ENCODE measurements around the gene RIC3. TPM values are rescaled to one million over a fixed set of nuclear protein-coding genes. Genes with fewer than 3 reads are reported as not detected.

RIC3 gene
- total RNA-seq, 2 donors from 2014 or later = 12.5 to 13.8 TPM

GRCh38 chr11:8108421-8108820 lies 60.4 kb downstream of the RIC3 start:
- ATAC-seq (no peak), DNase-seq (no peak)
- intact Hi-C loops (cut with DNase I) = no loop called here

- no peak for DNase-seq
- intact Hi-C loops (cut with DNase I) = no loop called here
- ATAC-seq = no peak
Measured at GRCh38 chr11:8107642-8108041, 61.2 kb downstream of the RIC3 start.

DNA sequence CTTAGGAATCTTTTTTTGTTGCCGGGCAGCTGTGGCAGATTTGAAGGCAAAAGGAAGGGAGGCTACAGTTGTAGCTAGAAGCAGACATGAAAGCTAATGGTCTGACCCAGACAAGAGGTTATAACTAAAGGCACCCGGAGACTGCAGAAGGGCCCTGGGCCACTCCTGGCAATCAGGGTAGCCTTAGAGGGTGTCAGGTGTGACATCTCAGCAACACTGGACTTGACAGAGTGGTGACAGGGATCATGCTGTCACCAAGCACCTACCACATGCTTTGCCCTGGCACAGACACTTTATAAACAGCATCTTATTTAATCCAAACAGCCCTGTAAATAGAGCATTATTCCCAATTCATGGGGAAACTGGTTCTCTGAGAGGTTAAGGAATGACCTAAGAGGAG lies 62.1 kb downstream of the RIC3 start:
- no peak for DNase-seq
- ATAC-seq = peak; percentile 69 to 92
- intact Hi-C loops (cut with DNase I) = no loop called here

- ATAC-seq = peak; percentile 13 to 63
- intact Hi-C loops (cut with DNase I) = no loop called here
- DNase-seq = no peak
Measured at GRCh38 chr11:8105666-8106065, 63.2 kb downstream of the RIC3 start.

DNA sequence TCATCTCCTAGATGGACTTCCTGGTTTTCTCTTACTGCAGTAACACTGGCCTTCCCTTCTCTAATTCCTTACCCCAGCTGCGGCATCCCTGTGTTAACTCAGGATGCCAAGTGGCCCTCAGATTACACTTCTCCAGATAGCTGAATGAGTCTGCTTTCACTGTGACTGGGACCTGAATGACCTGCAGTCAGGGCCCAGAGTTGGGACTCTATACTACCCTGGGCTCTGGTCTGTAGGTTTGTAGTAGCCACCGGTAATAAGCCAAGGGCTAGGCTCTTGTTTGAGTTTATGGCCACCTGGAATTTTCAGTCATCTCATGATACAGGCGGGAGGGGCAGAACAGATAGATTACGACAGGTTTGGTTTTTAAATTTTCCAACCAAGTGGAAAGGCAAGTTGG lies 63.7 kb downstream of the RIC3 start:
- intact Hi-C loops (cut with DNase I) = no loop called here
- ATAC-seq = no peak
- DNase-seq = no peak

GRCh38 chr11:8103909-8104308 lies 64.9 kb downstream of the RIC3 start:
- ATAC-seq = no peak
- intact Hi-C loops (cut with DNase I) = loop anchor here in 1 of 2 donors (5.0 kb wide), 1 partner anchor 72 kb away; no protein-coding TSS in a partner anchor

DNA sequence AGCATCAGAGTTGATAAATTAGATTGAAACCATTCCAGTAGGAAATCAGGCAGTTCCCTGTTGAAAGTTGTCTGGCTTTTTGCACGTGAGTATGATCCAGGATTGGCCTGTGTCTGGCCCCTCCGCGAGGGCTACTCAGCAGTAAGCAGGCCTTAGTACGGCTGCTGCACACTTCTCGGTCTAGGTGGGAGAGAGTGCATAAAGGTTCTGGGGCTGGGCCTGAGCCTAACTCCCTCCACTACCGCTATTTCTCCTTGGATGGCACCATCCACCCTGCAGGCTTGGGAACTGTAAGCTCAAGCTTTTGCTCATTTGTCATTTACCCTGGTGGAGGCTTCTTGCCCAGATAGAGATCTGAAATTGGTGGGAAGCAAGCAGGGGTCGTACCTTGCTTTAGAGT lies 65.9 kb downstream of the RIC3 start:
- ATAC-seq = no peak
- intact Hi-C loops (cut with DNase I) = loop anchor here in 1 of 2 donors (5.0 kb wide), 1 partner anchor 71 kb away; no protein-coding TSS in a partner anchor
- DNase-seq = no peak

More at GRCh38 chr11:8103909-8104308, 64.9 kb downstream of the RIC3 start:
- DNase-seq = no peak

- ATAC-seq (no peak), DNase-seq (no peak)
- intact Hi-C loops (cut with DNase I) = loop anchor here in 1 of 2 donors (5.0 kb wide), 1 partner anchor 70 kb away; no protein-coding TSS in a partner anchor
Measured at GRCh38 chr11:8102296-8102915, 66.4 kb downstream of the RIC3 start.

DNA sequence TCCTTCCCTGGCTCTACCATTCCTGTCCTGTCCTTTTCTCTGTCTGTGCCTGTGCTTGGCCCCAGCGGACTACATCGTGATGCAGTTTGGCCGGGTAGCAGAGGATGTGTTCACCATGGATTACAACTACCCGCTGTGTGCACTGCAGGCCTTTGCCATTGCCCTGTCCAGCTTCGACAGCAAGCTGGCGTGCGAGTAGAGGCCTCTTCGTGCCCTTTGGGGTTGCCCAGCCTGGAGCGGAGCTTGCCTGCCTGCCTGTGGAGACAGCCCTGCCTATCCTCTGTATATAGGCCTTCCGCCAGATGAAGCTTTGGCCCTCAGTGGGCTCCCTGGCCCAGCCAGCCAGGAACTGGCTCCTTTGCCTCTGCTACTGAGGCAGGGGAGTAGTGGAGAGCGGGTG lies 67.4 kb downstream of the RIC3 start:
- intact Hi-C loops (cut with DNase I) = loop anchor here in 1 of 2 donors (5.0 kb wide), 1 partner anchor 69 kb away; no protein-coding TSS in a partner anchor
- no peak for DNase-seq
- ATAC-seq = no peak

GRCh38 chr11:8100605-8101004 lies 68.2 kb downstream of the RIC3 start:
- DNase-seq (no peak), ATAC-seq (no peak)
- intact Hi-C loops (cut with DNase I) = loop anchor here in 1 of 2 donors (5.0 kb wide), 1 partner anchor 68 kb away; no protein-coding TSS in a partner anchor

- no peak for ATAC-seq
- intact Hi-C loops (cut with DNase I) = loop anchor here in 1 of 2 donors (5.0 kb wide), 1 partner anchor 68 kb away; no protein-coding TSS in a partner anchor
- DNase-seq = no peak
Measured at GRCh38 chr11:8100158-8100557, 68.7 kb downstream of the RIC3 start.

DNA sequence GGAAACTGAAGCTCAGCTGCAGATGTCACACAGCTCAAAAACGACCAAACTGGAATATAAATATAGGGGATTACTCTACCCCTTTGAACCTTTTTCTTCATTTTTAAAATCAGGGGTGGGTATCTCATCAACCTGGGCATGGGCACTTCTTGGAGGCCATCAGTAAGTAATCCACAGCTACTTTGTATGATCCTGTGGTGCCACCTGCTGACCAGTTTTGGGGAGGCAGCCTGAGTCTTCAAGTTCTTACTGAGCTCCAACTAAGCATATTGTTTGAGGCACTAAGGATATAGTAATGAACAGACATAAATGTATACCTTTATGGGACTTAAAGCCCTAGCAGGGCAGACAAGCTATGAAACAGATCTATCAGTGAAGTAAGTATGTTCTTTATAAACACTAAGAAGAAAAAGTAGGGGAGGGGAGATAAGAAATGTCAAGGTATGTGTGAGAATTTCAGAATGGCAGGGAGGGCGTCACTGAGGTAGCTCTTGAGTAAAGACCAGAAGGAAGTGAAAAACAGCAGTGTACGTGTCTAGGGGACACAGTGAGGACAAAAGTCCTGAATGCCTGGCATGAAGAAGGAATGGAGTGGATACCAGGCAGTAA lies 69.4 kb downstream of the RIC3 start:
- intact Hi-C loops (cut with DNase I) = loop anchor here in 1 of 2 donors (10.0 kb wide), 1 partner anchor 205 kb away; no protein-coding TSS in a partner anchor
- ATAC-seq = peak; percentile 54 to 70
- DNase-seq = peak; percentile 70

- DNase-seq (no peak), ATAC-seq (no peak)
- intact Hi-C loops (cut with DNase I) = loop anchor here in 1 of 2 donors (10.0 kb wide), 1 partner anchor 204 kb away; no protein-coding TSS in a partner anchor
Measured at GRCh38 chr11:8098879-8099278, 69.9 kb downstream of the RIC3 start.

DNA sequence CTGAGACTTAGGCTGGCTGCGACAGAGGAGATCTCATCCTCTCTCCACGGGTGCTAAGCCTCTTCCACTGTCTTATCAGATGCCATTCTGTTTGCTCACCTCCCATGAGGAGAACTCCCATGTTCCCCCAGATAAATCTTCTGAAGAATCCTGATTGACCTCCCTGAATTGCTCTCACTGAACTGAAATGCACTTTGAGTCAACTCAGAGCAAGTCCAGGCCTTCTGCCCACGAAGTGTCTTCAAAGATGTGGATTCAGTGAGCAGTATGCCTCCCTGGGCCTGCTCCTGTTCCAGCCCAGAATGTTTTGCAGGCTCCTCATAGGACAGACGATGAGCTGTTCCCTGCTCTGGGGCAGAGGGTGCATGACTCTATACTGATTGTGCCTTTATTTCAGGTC lies 70.5 kb downstream of the RIC3 start:
- ATAC-seq (peak in 1 of 2 donors; percentile 42), DNase-seq (no peak)
- intact Hi-C loops (cut with DNase I) = loop anchor here in 1 of 2 donors (10.0 kb wide), 1 partner anchor 204 kb away; no protein-coding TSS in a partner anchor

DNA sequence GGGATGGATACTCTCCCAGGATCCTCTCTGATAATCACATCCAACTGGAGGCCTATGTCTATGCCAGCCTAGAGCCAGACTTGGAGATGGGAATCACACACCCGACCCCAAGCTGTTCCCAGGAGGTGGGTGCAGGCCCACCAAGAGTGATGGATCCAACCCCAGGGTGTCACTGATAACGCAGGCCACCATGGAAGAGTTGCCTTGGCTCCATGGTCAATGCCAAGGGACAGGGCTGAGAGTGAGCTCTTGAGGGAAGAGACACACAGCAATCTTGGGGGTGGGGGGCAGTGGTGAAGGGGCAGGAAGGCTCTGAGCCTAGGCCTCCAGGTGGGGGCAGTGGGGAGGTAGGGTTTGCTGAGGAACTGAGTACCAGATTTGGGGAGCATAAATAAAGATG lies 70.9 kb downstream of the RIC3 start:
- intact Hi-C loops (cut with DNase I) = loop anchor here in 1 of 2 donors (10.0 kb wide), 1 partner anchor 203 kb away; no protein-coding TSS in a partner anchor
- DNase-seq (no peak), ATAC-seq (no peak)

DNA sequence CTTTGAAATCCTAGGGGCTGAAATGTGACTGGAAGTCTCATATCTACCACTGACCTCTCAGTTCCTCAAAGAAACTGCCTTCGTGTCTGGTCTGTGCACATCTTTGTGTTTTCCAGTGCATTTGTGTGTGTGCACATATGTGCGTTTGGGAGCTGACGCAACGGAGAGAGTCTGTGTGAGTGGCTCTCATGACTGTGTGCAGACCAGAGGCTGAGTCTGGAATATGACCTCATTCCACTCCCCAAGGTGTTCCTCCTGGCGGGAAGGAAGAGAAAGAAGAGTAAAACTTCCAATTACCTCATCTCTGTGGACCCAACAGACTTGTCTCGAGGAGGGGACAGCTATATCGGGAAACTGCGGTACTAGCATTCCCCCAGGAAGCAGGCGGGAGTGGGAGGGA lies 71.4 kb downstream of the RIC3 start:
- ATAC-seq (no peak), DNase-seq (no peak)
- intact Hi-C loops (cut with DNase I) = loop anchor here in 1 of 2 donors (10.0 kb wide), 1 partner anchor 203 kb away; no protein-coding TSS in a partner anchor

GRCh38 chr11:8097062-8097461 lies 71.8 kb downstream of the RIC3 start:
- no peak for DNase-seq
- intact Hi-C loops (cut with DNase I) = loop anchor here in 1 of 2 donors (10.0 kb wide), 1 partner anchor 202 kb away; no protein-coding TSS in a partner anchor
- ATAC-seq = no peak

- ATAC-seq = no peak
- DNase-seq = no peak
- intact Hi-C loops (cut with DNase I) = loop anchor here in 1 of 2 donors (10.0 kb wide), 1 partner anchor 202 kb away; no protein-coding TSS in a partner anchor
Measured at GRCh38 chr11:8096575-8096974, 72.2 kb downstream of the RIC3 start.

GRCh38 chr11:8095806-8096522 lies 72.9 kb downstream of the RIC3 start:
- DNase-seq (peak; percentile 10), ATAC-seq (no peak)
- intact Hi-C loops (cut with DNase I) = loop anchor here in 1 of 2 donors (10.0 kb wide), 1 partner anchor 201 kb away; no protein-coding TSS in a partner anchor

Data from left cardiac atrium (tissue), 4 donors.